HG03469 (cell line): ENCODE results near the gene ELL.

Source experiments
- ATAC-seq: cut with Tn5 transposase; IDR thresholded peaks from one replicate; pipeline ENCODE4 v1.9.1; 2021; ENCODE audit warnings: mild to moderate bottlenecking, moderate library complexity, moderate number of reproducible peaks; ENCODE audit not compliant: unreplicated experiment

Gene ELL

GRCh38 chr19:18490728-18491127, 31.1 kb downstream of the ELL start:
- ATAC-seq, result no peak

GRCh38 chr19:18489627-18490184, 32.2 kb downstream of the ELL start:
- ATAC-seq, result no peak

GRCh38 chr19:18488838-18489626, 32.8 kb downstream of the ELL start:
- ATAC-seq, result no peak

GRCh38 chr19:18488403-18488723, 33.5 kb downstream of the ELL start:
- ATAC-seq, result no peak

- no peak for ATAC-seq
These were observed 34.1 kb downstream of the ELL start for GRCh38 chr19:18487576-18488402.

GRCh38 chr19:18486746-18487145, 35.1 kb downstream of the ELL start:
- ATAC-seq, result no peak

GRCh38 chr19:18484992-18485391, 36.9 kb downstream of the ELL start:
- ATAC-seq, result no peak

- no peak for ATAC-seq
These were observed 38.6 kb downstream of the ELL start for GRCh38 chr19:18483119-18483890.

- ATAC-seq, result no peak
These were observed 40.2 kb downstream of the ELL start for GRCh38 chr19:18481505-18482222.

GRCh38 chr19:18480006-18480691, 41.7 kb downstream of the ELL start:
- no peak for ATAC-seq

- no peak for ATAC-seq
These were observed 43.1 kb downstream of the ELL start for GRCh38 chr19:18478545-18479311.

GRCh38 chr19:18477974-18478373, 43.9 kb downstream of the ELL start:
- ATAC-seq, result no peak

GRCh38 chr19:18477042-18477779, 44.7 kb downstream of the ELL start:
- no peak for ATAC-seq

GRCh38 chr19:18476507-18477041, 45.3 kb downstream of the ELL start:
- ATAC-seq, result no peak

- no peak for ATAC-seq
These were observed 46.0 kb downstream of the ELL start for GRCh38 chr19:18475762-18476331.

GRCh38 chr19:18475004-18475453, 46.8 kb downstream of the ELL start:
- ATAC-seq, result no peak

GRCh38 chr19:18474366-18474887, 47.4 kb downstream of the ELL start:
- ATAC-seq, result no peak

GRCh38 chr19:18473706-18474087, 48.2 kb downstream of the ELL start:
- no peak for ATAC-seq
